NT2/D1 (cell line): ENCODE data around the gene ADGRB3.

ENCODE experiments used
- SUZ12 ChIP-seq: IDR thresholded peaks from 2 replicates; pipeline ENCODE4 v1.6.1; 2011; ENCODE audit not compliant: insufficient read length, insufficient read depth; ENCODE audit errors: extremely low read depth
- YY1 ChIP-seq: IDR thresholded peaks from 2 replicates; pipeline ENCODE4 v1.6.1; 2011; ENCODE audit not compliant: insufficient read length, insufficient read depth
- ZNF274 ChIP-seq: IDR thresholded peaks from 2 replicates; pipeline ENCODE4 v1.6.1; 2011; ENCODE audit warnings: mild to moderate bottlenecking, low read depth, low read length

- TF ChIP-seq YY1 (no peak), SUZ12 (no peak), ZNF274 (no peak)
Measured at GRCh38 chr6:68993911-68994310, 358.8 kb downstream of the ADGRB3 start.
